Activated CD8-positive, alpha-beta T cell treated with anti-CD3 and anti-CD28 coated beads for 36 hours (primary cell): ENCODE data around the gene ITGA5. TPM values are rescaled to one million over a fixed set of nuclear protein-coding genes. Genes with fewer than 3 reads are reported as not detected.

Source experiments
- ATAC-seq: fragments of 200-7000 bp; cut with Tn5 transposase; one replicate; pipeline ENCODE4 v1.10.0; 2021; ENCODE audit warnings: mild to moderate bottlenecking, moderate library complexity
- CTCF ChIA-PET: fragments of 350-600 bp; sonication (Branson Sonifier 250); formaldehyde crosslinking; loops from one replicate; lab custom pipeline; 2021; ENCODE audit warnings: antibody characterized with exemption; lab: Charles Lee
- POLR2A ChIA-PET: fragments of 350-600 bp; sonication (Branson Sonifier 250); formaldehyde crosslinking; loops from one replicate; lab custom pipeline; 2021; ENCODE audit warnings: antibody characterized with exemption; lab: Charles Lee
- DNase-seq: peaks from one replicate; pipeline ENCODE4 v3.0.0-alpha.2; 2020
- H3K27ac Mint-ChIP-seq: one replicate; pipeline ENCODE4 v1.8.0; 2021; ENCODE audit warnings: mild to moderate bottlenecking, mixed read lengths
- H3K27me3 Mint-ChIP-seq: one replicate; pipeline ENCODE4 v1.8.0; 2021; ENCODE audit warnings: mixed read lengths
- H3K36me3 Mint-ChIP-seq: one replicate; pipeline ENCODE4 v1.8.0; 2021; ENCODE audit warnings: low read depth, mixed read lengths
- H3K4me1 Mint-ChIP-seq: one replicate; pipeline ENCODE4 v1.8.0; 2021; ENCODE audit warnings: low read depth, mixed read lengths
- H3K4me3 Mint-ChIP-seq: one replicate; pipeline ENCODE4 v1.8.0; 2021; ENCODE audit warnings: mild to moderate bottlenecking, moderate library complexity, mixed read lengths
- H3K9me3 Mint-ChIP-seq: one replicate; pipeline ENCODE4 v1.8.0; 2021; ENCODE audit warnings: mixed read lengths
- CTCF ChIP-seq: fragments of 200-600 bp; IDR thresholded peaks from one replicate; pipeline ENCODE4 v1.8.0; 2022; ENCODE audit warnings: antibody characterized with exemption, mild to moderate bottlenecking
- intact Hi-C: fragments of 100-400 bp; cut with micrococcal nuclease; formaldehyde crosslinking; loops from one replicate; pipeline ENCODE4 v1.10.0; 2022
- total RNA-seq, 2 experiments: library from RNA; stranded (reverse); gene quantifications; one replicate each; pipeline ENCODE4 v1.2.3, GENCODE V29; 2021

Gene ITGA5
- total RNA-seq, 2 experiments from 2014 or later: 35.2 to 36.6 TPM

- DNase-seq: peak; percentile 61
- H3K4me1 Mint-ChIP-seq: peaks cover 14% of the 10 kb centered on the region
Observed at GRCh38 chr12:54383041-54383609, 35.9 kb downstream of the ITGA5 start.

DNA sequence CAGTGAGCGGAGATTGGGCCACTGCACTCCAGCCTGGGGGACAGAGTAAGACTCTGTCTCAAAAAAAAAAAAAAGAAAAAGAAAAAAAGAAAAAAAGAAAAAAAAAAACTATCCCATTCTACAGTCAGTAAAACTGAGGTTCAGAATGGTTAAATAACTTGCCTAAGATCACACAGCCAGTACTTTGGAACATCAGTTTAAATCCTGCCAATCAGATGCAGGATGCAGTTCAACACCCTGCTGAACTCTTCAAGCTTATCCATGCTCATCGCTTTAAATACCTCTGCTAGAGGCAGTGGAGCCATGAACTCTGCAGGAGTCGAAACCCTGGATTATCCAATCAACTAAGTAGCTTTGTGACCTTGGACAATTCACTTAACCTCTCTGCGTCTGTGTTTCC, 37.9 kb downstream of the ITGA5 start:
- ATAC-seq: no peak
- H3K27me3 Mint-ChIP-seq: no peaks in the 10 kb centered on the region
- POLR2A ChIA-PET: no interaction called here
- TF ChIP-seq CTCF: no peak
- no peak overlapping the region for H3K27ac Mint-ChIP-seq
- no peaks in the 10 kb centered on the region for H3K36me3 Mint-ChIP-seq
- H3K9me3 Mint-ChIP-seq: no peaks in the 10 kb centered on the region
- CTCF ChIA-PET: interaction anchor here (1.1 to 7.9 kb wide), 25 partner anchors 9 to 173 kb away, joined by 3 to 79 read pairs (median 18); no protein-coding TSS in a partner anchor
- H3K4me3 Mint-ChIP-seq: no peak overlapping the region
- DNase-seq: no peak
- intact Hi-C loops: loop anchor here (5.0 kb wide), 1 partner anchor 89 kb away; no protein-coding TSS in a partner anchor
- H3K4me1 Mint-ChIP-seq: peaks cover 11% of the 10 kb centered on the region

More at GRCh38 chr12:54383041-54383609, 35.9 kb downstream of the ITGA5 start:
- no peaks in the 10 kb centered on the region for H3K9me3 Mint-ChIP-seq
- CTCF ChIA-PET: interaction anchor here (0.9 to 7.9 kb wide), 9 partner anchors 10 to 167 kb away, joined by 3 to 74 read pairs (median 5); no protein-coding TSS in a partner anchor
- intact Hi-C loops: loop anchor here (5.0 kb wide), 1 partner anchor 91 kb away; no protein-coding TSS in a partner anchor
- POLR2A ChIA-PET: interaction anchor here (1.5 kb wide), 1 partner anchor 55 kb away, joined by 3 read pairs; no protein-coding TSS in a partner anchor
- H3K27me3 Mint-ChIP-seq: no peaks in the 10 kb centered on the region
- H3K27ac Mint-ChIP-seq: no peak overlapping the region
- ATAC-seq: peak; percentile 77
- no peak overlapping the region for H3K4me3 Mint-ChIP-seq
- TF ChIP-seq CTCF: no peak
- H3K36me3 Mint-ChIP-seq: no peaks in the 10 kb centered on the region

GRCh38 chr12:54379398-54380201, 39.5 kb downstream of the ITGA5 start:
- CTCF ChIA-PET: interaction anchor here (0.6 to 7.9 kb wide), 73 partner anchors 8 to 756 kb away, joined by 3 to 79 read pairs (median 5); partner anchors contain the start of genes COPZ1, NCKAP1L and NFE2

GRCh38 chr12:54378796-54379397, 40.2 kb downstream of the ITGA5 start:
- Mint-ChIP-seq H3K9me3 (no peaks in the 10 kb centered on the region), H3K36me3 (no peaks in the 10 kb centered on the region), H3K4me3 (peak overlapping the region; percentile 42), H3K4me1 (peaks cover 15% of the 10 kb centered on the region), H3K27ac (no peak overlapping the region), H3K27me3 (no peaks in the 10 kb centered on the region)
- no peak for ATAC-seq
- intact Hi-C loops: no loop called here
- ChIA-PET POLR2A (interaction anchor here (0.6 to 1.8 kb wide), 7 partner anchors 9 to 160 kb away, joined by 3 to 5 read pairs (median 4); no protein-coding TSS in a partner anchor), CTCF (interaction anchor here (0.6 to 7.9 kb wide), 65 partner anchors 8 to 755 kb away, joined by 3 to 79 read pairs (median 5); partner anchors contain the start of genes COPZ1, NCKAP1L and NFE2)
- no peak for TF ChIP-seq CTCF
- DNase-seq: no peak

More at GRCh38 chr12:54379398-54380201, 39.5 kb downstream of the ITGA5 start:
- Mint-ChIP-seq H3K27me3 (no peaks in the 10 kb centered on the region), H3K36me3 (no peaks in the 10 kb centered on the region), H3K4me3 (peak overlapping the region; percentile 42), H3K9me3 (no peaks in the 10 kb centered on the region), H3K4me1 (peaks cover 11% of the 10 kb centered on the region), H3K27ac (no peak overlapping the region)
- ATAC-seq (peak; percentile 94), DNase-seq (peak; percentile 93)
- TF ChIP-seq CTCF: peak; percentile 100
- POLR2A ChIA-PET: interaction anchor here (0.6 to 1.8 kb wide), 8 partner anchors 9 to 161 kb away, joined by 3 to 5 read pairs (median 4); no protein-coding TSS in a partner anchor
- intact Hi-C loops: loop anchor here (5.0 kb wide), 1 partner anchor 87 kb away; no protein-coding TSS in a partner anchor
